Activated T-cell treated with anti-CD3 and anti-CD28 coated beads, Interleukin-2, amount 50 U/mL, for 24 hours (primary cell): ENCODE measurements around the gene MED22.

ENCODE experiments used
- DNase-seq: peaks from one replicate; pipeline ENCODE4 v3.0.0-alpha.2; 2020
- H3K27ac Mint-ChIP-seq: 2 replicates; pipeline ENCODE4 v1.8.0; 2020; ENCODE audit warnings: mild to moderate bottlenecking, mixed read lengths
- H3K27me3 Mint-ChIP-seq: 2 replicates; pipeline ENCODE4 v1.8.0; 2020; ENCODE audit warnings: mixed read lengths
- H3K36me3 Mint-ChIP-seq: 2 replicates; pipeline ENCODE4 v1.8.0; 2020; ENCODE audit warnings: low read depth, mixed read lengths
- H3K4me1 Mint-ChIP-seq: 2 replicates; pipeline ENCODE4 v1.8.0; 2020; ENCODE audit warnings: low read depth, mixed read lengths
- H3K4me3 Mint-ChIP-seq: 2 replicates; pipeline ENCODE4 v1.8.0; 2020; ENCODE audit warnings: mild to moderate bottlenecking, moderate library complexity, mixed read lengths
- H3K9me3 Mint-ChIP-seq: 2 replicates; pipeline ENCODE4 v1.8.0; 2020; ENCODE audit warnings: mixed read lengths

The MED22 gene

DNA sequence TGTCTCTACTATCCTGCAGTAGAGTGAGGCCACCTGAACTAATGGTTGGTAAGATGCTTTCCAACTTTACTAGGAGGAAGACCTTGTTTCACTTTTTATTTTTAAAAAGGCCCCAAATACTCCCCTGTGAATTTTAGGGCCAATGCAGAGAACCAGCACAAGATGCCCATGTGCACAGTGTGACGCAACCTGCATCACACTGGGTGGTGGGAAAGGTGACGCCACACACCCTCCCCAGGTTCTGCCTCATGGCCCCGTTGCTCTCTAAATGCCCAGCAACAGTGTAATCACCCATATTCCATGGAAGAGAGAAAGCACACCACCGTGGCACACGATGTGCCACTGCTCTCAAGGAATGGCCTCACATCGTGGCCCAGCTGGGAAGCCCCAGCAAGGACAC, 21.5 kb upstream of the MED22 start:
- Mint-ChIP-seq H3K4me3 (peak overlapping the region; percentile 99), H3K27ac (peak overlapping the region; percentile 99), H3K4me1 (peaks cover 78% of the 10 kb centered on the region), H3K36me3 (peaks cover 98% of the 10 kb centered on the region), H3K27me3 (no peaks in the 10 kb centered on the region), H3K9me3 (no peaks in the 10 kb centered on the region)
- no peak for DNase-seq

DNA sequence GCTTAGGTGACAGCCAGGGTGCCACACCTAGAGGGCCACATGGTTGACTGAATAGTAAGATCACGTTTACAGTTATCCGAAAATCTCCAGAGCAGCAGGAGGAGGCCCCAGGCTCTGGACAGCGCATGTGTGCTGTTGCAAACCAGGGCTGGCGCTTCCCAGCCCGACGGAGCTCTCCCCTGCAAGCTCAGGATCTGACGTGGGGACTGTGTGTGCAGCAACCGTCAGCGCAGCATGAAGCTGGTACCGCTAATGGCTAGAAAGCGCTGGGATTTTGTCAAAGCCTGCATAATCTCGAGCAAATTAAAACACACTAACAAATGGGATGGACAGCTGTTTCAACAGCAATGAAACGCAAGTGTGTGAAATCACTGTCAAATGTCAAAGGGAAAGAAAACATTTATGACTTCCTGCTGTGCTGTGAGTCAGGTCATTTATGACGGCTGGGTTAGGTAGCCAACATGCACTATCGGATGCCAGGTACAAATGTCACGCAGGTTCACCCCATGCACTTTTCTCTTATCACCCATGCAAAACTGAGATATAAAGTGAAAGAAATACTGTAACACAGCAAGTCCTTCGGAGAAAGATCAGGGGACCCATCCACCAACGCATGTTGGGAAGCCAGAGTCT, 20.4 kb upstream of the MED22 start:
- Mint-ChIP-seq H3K27ac (peak overlapping the region; percentile 99), H3K36me3 (peaks cover 99% of the 10 kb centered on the region), H3K4me3 (peak overlapping the region; percentile 99), H3K27me3 (no peaks in the 10 kb centered on the region), H3K4me1 (peaks cover 74% of the 10 kb centered on the region), H3K9me3 (no peaks in the 10 kb centered on the region)
- DNase-seq = no peak

DNA sequence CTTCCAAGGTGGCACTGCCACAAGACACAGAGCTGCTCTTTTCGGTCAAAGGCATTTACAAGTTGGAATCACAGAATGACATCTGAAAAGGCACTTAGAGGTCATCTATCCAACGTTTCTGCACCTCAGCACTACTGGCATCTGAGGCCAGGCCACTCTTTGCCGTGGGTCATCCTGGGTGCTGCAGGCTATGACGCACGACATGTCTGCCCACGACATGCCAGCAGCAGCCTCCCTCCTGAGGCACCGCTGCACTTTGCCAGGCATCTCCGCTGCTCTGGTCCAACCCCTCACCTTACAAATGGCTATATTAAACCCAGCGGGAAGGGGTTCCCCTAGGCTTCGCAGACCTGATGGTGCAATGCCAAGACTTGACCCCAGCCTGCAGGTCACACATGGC, 19.8 kb upstream of the MED22 start:
- Mint-ChIP-seq H3K4me1 (peaks cover 68% of the 10 kb centered on the region), H3K27ac (peak overlapping the region; percentile 99), H3K9me3 (no peaks in the 10 kb centered on the region), H3K4me3 (no peak overlapping the region), H3K36me3 (peaks cover 99% of the 10 kb centered on the region), H3K27me3 (no peaks in the 10 kb centered on the region)
- DNase-seq = no peak

DNA sequence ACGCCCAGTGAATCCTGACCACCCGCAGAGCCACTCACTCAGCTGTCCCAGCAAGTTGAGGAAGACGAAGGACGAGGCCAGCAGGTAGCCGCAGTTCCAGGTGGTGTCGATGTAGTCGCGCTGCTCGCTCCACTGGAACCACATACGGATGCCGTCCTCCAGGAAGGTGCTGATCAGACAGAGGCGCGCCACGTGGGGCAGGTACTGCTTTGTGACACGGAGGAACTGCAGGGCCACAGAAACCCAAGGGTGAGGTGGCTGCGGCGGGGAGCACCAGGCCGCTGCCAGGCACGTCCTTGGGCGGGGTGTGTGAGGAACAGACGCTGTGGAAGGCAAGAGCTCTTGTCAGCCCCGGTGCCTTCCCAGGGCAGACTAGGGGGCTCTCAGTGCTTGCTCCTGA, 19.3 kb upstream of the MED22 start:
- Mint-ChIP-seq H3K27me3 (no peaks in the 10 kb centered on the region), H3K27ac (peak overlapping the region; percentile 99), H3K9me3 (no peaks in the 10 kb centered on the region), H3K4me3 (no peak overlapping the region), H3K36me3 (peaks cover 99% of the 10 kb centered on the region), H3K4me1 (peaks cover 63% of the 10 kb centered on the region)
- DNase-seq = no peak

DNA sequence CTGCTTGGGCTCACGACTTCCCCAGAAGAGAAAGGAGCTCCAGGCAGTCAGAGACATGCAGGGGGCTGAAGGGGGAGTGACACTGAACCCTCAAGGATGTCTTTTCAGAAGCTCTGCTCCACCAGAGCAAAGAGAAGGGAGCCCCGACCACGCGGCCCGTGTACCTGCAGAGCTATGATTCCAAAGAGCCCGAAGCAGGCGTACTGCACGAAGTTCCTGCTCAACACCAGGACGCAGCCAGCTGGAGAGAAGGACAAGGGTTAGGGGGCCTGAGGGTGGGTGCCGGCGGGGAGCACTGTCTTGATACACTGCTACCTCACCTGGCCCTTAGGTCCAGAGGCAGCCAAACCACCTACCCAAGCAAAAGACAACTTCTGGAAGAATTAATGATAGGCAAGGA, 18.5 kb upstream of the MED22 start:
- Mint-ChIP-seq H3K27ac (peak overlapping the region; percentile 67), H3K27me3 (no peaks in the 10 kb centered on the region), H3K36me3 (peaks cover 99% of the 10 kb centered on the region)

DNA sequence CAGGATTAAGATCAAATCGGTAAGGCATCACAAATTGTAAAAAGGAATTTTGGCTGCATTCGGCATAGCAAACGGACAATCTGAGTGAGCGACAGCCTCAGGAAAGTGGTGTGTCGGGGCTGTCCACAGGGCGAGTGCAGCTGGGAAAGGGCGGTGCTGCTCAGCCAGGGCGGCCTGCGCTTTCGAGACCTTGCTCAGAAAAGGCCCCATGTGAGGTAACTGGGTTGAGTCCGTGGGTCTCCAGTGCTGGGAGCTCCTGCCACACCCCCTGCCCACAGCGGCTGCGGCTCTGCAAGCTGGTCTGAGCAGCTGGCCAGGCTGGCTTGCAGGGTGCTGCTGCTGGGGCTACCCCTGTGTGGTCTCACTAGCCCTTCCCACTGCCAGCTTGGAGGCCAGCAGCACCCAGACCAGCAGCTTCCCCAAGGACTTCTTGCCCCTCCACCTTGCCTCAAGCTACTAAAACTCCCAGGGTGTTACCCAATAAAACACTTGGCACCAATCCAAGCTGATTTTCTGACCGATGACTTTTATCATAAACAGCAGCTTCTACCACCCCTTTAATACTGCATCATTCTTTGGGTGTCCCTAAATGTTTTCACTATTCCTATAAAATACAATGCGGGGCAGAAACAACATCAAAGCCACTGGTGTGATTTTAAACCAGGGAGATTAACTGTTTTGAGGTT, 14.6 kb upstream of the MED22 start:
- peaks cover 59% of the 10 kb centered on the region for H3K4me1 Mint-ChIP-seq

More for the DNA sequence above, 18.5 kb upstream of the MED22 start:
- Mint-ChIP-seq H3K4me1 (peaks cover 63% of the 10 kb centered on the region), H3K9me3 (no peaks in the 10 kb centered on the region), H3K4me3 (no peak overlapping the region)
- no peak for DNase-seq

DNA sequence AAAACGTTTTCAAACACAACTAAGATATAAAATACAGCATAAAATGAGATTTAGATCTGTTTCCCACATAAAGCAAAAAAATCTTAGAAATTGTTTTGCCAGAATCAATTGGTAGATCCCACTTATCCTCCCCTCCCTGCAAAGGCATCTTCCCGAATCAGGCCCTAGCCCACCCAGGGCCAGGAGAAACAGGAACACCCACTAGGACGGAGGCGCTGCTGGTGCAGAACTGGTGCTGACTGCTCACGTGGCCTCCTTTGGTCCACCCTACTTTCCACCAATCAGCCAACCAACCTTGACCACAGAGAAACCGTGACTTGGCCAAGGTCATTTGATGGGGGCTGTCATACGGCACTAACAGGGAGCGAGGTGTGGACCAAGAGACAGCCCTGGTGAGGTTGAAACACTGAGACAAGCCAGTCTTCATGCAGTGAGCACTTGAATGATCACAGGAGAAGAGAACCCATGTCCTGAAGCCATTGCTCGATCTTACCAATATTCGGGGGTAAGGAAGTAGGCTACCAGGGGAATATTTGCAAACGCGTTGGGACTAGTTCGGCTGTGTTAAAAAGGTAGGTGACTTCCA, 13.7 kb upstream of the MED22 start:
- H3K4me1 Mint-ChIP-seq = peaks cover 58% of the 10 kb centered on the region
- no peaks in the 10 kb centered on the region for H3K9me3 Mint-ChIP-seq
- no peak overlapping the region for H3K4me3 Mint-ChIP-seq
- peak overlapping the region; percentile 93 for H3K27ac Mint-ChIP-seq
- H3K36me3 Mint-ChIP-seq = peaks cover 96% of the 10 kb centered on the region
- no peak for DNase-seq
- no peaks in the 10 kb centered on the region for H3K27me3 Mint-ChIP-seq

More for the DNA sequence above, 14.6 kb upstream of the MED22 start:
- Mint-ChIP-seq H3K27me3 (no peaks in the 10 kb centered on the region), H3K27ac (peak overlapping the region; percentile 93), H3K4me3 (no peak overlapping the region), H3K36me3 (peaks cover 98% of the 10 kb centered on the region), H3K9me3 (no peaks in the 10 kb centered on the region)
- no peak for DNase-seq

DNA sequence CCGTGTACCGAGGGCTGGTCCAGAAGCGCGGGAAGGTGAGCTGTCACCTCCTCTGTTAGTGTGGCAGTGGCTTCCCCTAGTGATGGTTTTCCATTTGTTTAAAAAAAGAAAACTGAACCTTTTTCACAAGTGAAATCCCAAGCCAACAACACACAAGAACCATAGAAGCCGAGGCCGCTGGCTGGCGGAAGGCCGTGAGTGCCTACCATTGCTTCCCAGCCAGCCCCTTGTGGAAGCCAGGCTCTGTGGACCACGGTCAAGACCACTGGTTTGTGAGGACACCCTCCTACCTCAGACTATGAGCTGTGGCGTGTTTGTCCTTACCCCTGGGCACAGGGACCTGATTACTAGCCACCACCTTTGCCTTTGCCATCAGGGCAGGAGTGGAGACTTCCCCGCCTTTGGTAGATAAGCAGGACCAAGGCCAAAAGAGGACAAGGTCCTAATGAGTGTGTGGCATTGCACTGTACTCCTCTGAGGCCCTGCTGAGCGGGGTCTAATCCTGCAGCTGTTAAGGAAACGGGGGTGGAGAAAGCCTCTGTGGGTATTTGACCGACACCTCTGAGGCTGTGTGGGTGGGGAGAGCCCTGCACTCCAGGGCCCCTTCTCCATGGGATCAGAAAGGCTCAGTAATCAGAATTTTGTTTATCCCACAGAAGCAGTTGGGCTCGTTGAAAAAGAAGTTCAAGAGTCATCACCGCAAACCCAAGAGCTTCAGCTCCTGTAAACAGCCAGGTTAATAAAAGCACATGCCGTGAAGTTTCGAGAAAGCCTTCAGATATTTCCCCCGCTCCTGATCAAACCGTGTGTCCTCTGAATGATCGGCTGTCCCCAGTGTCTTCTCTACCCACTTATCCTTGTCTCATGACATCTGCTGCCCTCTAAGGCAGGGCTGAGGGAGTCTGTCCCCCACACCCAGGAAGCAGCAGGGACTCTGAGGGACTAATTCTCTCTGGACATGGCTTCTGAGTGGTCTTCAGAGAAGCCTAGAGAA, 12.8 kb upstream of the MED22 start:
- no peak for DNase-seq
- no peaks in the 10 kb centered on the region for H3K27me3 Mint-ChIP-seq
- peaks cover 51% of the 10 kb centered on the region for H3K4me1 Mint-ChIP-seq
- H3K9me3 Mint-ChIP-seq = no peaks in the 10 kb centered on the region
- H3K36me3 Mint-ChIP-seq = peaks cover 90% of the 10 kb centered on the region
- H3K4me3 Mint-ChIP-seq = no peak overlapping the region
- peak overlapping the region; percentile 93 for H3K27ac Mint-ChIP-seq

DNA sequence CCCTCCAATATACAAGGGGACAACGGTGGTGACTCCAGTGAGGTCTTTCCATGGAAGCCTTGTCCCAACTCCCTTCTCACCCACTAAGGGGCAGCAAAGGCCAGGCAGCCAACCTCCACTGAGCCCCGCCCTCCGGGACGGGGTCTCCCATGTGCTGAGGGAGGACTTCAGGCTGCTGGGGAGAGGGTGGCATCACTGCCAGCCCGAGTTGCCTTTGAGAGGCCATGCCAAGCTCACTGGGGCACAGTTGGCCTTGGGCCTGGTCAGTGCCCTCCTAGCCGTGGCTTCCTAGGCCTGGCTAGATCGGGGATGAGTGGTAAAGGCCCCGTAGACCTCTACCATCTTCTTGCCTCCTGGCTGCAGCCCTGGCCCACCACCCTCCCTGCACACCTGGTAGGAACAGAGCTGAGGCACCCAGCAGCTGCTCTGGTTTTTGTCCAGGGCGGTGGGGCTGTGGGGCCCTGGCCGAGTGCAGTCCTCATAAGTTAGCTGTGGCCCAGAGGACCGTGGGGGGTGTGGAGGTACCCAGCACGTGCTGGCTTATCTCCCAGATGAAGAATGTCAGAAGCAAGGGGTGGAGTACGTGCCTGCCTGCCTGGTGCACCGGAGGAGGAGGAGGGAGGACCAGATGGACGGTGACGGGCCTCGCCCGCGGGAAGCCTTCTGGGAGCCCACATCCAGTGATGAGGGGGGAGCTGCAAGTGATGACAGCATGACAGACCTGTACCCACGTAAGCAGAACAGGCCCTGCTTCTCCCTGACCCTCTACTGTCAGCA, 11.7 kb upstream of the MED22 start:
- DNase-seq = peak; percentile 51
- Mint-ChIP-seq H3K4me3 (no peak overlapping the region), H3K4me1 (peaks cover 60% of the 10 kb centered on the region), H3K27ac (peak overlapping the region; percentile 93), H3K27me3 (no peaks in the 10 kb centered on the region), H3K9me3 (no peaks in the 10 kb centered on the region), H3K36me3 (peaks cover 80% of the 10 kb centered on the region)

DNA sequence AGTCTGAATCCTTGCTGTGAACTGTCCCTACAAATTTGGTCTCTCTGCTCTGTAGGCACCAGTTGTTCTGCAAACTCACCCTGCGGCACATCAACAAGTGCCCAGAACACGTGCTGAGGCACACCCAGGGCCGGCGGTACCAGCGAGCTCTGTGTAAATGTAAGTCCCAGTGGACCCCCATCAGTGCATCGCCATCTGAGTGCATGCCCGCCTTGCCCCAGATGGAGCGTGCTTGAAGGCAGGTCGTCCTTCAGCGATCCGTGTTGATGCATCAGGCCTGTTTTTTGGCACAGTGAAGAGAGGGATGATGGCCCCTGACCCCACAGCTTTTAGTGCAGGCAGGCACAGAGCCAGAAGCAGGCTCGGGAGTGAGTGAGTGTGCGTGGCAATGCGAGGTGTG, 9.7 kb upstream of the MED22 start:
- no peaks in the 10 kb centered on the region for H3K9me3 Mint-ChIP-seq
- no peak for DNase-seq
- peak overlapping the region; percentile 91 for H3K4me3 Mint-ChIP-seq
- no peaks in the 10 kb centered on the region for H3K27me3 Mint-ChIP-seq
- peaks cover 72% of the 10 kb centered on the region for H3K4me1 Mint-ChIP-seq
- peaks cover 76% of the 10 kb centered on the region for H3K36me3 Mint-ChIP-seq
- peak overlapping the region; percentile 93 for H3K27ac Mint-ChIP-seq

DNA sequence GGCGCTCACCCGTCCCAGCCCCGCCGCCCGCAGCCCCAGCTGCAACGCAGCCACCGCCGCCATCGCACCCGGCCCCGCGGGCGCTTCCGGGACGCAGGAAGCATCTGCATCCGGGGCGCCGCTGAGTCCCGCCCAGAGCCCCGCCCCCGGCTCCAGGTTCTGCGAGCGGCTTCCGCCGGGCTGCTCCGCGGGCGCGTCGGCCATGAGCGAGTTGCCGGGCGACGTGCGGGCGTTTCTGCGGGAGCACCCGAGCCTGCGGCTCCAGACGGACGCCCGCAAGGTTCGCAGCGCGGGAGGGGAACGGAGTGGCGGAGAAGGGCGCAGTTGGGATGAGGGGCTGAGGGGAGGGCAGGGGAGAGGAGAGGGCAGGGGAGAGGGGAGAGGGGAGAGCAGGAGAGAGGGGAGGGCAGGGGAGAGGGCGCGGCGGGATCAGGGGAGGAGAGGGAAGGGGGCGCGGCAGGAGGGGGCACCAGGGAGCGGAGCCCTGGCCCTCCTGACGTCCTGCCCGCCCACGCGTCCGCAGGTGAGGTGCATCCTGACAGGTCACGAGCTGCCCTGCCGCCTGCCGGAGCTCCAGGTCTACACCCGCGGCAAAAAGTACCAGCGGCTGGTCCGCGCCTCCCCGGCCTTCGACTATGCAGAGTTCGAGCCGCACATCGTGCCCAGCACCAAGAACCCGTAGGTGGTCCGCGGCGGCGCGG, 8.6 kb upstream of the MED22 start, which contains the start of the genes SURF1 and SURF2:
Gene SURF1 (minus strand): TSS at position 97 of the 701 bp plus-strand sequence. CDS start 34 bp downstream, at position 63.
Gene SURF2 (plus strand): TSS at position 160 of the 701 bp plus-strand sequence. CDS start 43 bp downstream, at position 203.
- no peaks in the 10 kb centered on the region for H3K9me3 Mint-ChIP-seq
- peaks cover 70% of the 10 kb centered on the region for H3K4me1 Mint-ChIP-seq
- peak; percentile 94 for DNase-seq
- peak within 1 kb of the TSS; percentile 91 for H3K4me3 Mint-ChIP-seq
- peaks cover 76% of the 10 kb centered on the region for H3K36me3 Mint-ChIP-seq
- no peaks in the 10 kb centered on the region for H3K27me3 Mint-ChIP-seq
- H3K27ac Mint-ChIP-seq = peak within 1 kb of the TSS; percentile 99

DNA sequence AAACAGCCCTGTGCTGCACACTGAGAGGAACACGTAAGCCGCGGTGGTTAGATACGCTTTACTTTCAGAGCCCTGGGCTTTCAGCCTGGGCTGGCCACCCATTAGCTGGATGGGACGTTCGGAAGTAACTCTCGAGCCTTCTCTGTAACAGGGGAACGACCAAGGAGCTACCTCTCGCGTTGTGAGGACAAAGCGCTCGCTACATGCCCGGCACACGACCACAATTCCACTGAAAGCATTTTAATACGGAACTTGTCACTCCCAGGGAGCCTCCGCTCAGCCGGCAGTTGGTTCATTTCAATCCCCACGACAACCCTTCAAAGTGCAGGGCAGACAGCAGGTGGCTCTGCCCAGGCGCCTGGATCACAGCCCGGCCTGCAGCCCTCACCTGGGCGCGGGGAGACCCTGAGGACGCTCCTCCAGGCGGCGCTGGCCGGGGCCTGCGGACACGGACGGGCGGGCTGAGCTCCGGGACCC, 8.0 kb upstream of the MED22 start:
- no peak for DNase-seq
- peaks cover 70% of the 10 kb centered on the region for H3K4me1 Mint-ChIP-seq
- peak overlapping the region; percentile 91 for H3K4me3 Mint-ChIP-seq
- H3K9me3 Mint-ChIP-seq = no peaks in the 10 kb centered on the region
- H3K27ac Mint-ChIP-seq = peak overlapping the region; percentile 99
- peaks cover 76% of the 10 kb centered on the region for H3K36me3 Mint-ChIP-seq
- H3K27me3 Mint-ChIP-seq = no peaks in the 10 kb centered on the region

DNA sequence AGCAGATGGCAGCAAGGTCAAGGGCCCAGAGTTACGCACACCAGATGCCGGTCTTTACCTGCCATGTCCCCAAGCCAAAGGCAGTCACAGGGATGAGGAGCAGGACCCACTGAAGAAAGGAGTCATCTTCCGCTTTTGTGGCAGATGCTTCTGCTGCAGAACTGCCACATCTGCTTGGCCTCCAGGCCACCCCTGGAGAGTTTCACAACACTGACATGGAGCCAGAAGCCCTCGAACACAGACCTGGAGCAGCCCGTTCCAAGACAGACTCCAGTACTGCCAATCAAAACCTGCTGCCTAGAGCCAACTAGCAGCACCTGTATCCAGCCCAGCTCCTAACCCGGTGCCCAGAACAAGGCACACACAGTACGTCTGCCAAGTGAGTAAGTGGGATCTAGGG, 6.8 kb upstream of the MED22 start:
- H3K9me3 Mint-ChIP-seq = no peaks in the 10 kb centered on the region
- peaks cover 77% of the 10 kb centered on the region for H3K36me3 Mint-ChIP-seq
- DNase-seq = no peak
- H3K4me1 Mint-ChIP-seq = peaks cover 71% of the 10 kb centered on the region
- peak overlapping the region; percentile 91 for H3K4me3 Mint-ChIP-seq
- H3K27ac Mint-ChIP-seq = peak overlapping the region; percentile 99
- no peaks in the 10 kb centered on the region for H3K27me3 Mint-ChIP-seq
